NCI-H2227 (cell line): ENCODE measurements around the gene OR13C5.
"Not testable (repeated sequence)": the region's sequence is repeated elsewhere in the genome, so short reads cannot be mapped to it uniquely, and the experiment has no call there.

ENCODE experiments used
- DNase-seq: peaks from one replicate; lab custom pipeline; 2025; ENCODE audit not compliant: unreplicated experiment; lab: John Stamatoyannopoulos, UW

OR13C5 gene, protein sequence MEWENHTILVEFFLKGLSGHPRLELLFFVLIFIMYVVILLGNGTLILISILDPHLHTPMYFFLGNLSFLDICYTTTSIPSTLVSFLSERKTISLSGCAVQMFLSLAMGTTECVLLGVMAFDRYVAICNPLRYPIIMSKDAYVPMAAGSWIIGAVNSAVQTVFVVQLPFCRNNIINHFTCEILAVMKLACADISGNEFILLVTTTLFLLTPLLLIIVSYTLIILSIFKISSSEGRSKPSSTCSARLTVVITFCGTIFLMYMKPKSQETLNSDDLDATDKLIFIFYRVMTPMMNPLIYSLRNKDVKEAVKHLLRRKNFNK

GRCh38 chr9:104599313-104599712 lies at the start of gene OR13C5:
OR13C5 (minus strand) TSS chr9:104599413; CDS start chr9:104599413, 0 bp downstream.
- DNase-seq: not testable (repeated sequence)

DNA sequence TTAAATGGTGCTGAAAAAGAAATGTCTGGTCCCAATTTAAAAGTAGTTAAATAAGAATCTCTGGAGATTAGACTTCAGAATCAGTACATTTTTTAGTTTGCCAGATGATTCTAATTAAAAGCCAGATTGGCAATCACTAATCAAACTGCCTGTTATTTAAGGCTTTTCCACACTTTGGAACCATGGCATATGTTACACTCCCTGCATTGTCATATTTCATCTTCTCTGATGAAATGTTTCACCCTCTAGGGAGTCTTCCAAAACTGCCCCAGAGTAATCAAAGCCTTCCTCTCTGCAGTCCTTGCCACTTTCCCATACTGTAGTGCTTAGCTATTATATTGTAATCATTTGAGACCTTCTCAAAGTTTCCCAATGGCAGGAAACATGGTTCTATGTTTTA lies 36.2 kb upstream of the OR13C5 start:
- no peak for DNase-seq

- no peak for DNase-seq
Observed at GRCh38 chr9:104633976-104634520, 34.8 kb upstream of the OR13C5 start.

DNA sequence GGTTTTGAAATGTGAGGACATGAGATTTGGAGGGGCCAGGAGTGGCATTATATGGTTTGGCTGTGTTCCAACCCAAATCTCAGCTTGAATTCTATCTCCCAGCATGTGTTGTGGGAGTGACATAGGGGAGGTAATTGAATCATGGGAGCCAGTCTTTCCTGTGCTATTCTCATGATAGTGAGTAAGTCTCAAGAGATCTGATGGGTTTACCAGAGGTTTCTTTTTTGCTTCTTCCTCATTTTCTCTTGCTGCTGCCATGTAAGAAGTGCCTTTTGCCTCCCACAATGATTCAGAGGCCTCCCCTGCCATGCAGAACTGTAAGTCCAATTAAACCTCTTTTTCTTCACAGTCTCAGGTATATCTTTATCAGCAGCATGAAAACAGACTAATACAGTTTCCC lies 26.8 kb upstream of the OR13C5 start:
- DNase-seq: not testable (repeated sequence)

- no peak for DNase-seq
Observed at GRCh38 chr9:104618104-104618503, 18.9 kb upstream of the OR13C5 start, which contains the start of gene OR13C9. OR13C9 (minus strand) TSS chr9:104618204; CDS start chr9:104618204, 0 bp downstream.

GRCh38 chr9:104617418-104617817 lies 18.2 kb upstream of the OR13C5 start:
- DNase-seq: no peak

DNA sequence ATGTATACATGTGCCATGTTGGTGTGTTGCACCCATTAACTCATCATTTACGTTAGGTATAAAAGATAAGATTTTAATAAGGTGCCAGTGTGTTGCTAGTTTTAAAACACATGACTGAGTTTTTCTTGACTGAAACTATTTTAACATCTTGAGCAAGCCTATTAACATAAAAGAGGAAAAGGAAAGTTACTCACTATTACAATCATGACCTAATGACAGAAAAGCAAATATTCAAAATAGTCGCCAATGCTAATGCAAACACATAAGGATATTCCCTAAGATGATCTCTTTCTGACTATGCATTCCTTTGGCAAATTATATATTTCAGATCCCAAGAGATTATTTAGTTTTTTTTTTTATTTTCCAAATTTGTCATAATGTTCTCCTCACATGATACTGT lies 12.0 kb upstream of the OR13C5 start:
- no peak for DNase-seq

- DNase-seq: no peak
Observed at GRCh38 chr9:104608336-104608735, 9.1 kb upstream of the OR13C5 start.

DNA sequence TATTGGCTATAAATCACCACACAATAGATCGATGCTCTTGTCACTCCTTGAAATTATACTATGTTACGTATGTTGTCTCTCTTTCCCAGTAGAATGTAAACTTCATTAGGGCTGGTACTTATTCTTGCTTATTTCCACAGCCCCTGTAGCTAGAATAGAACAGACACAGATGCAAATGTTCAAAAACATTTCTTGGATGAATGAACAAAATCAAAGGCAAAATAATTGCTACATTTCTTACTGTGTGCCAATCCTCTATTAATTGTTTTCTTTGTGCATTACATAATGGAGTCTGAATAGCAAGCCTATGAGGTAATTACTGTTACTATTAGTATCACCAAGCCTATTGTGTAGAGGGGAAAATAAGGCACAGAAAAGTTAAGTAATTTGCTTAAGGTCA lies 6.9 kb upstream of the OR13C5 start:
- DNase-seq: no peak

DNA sequence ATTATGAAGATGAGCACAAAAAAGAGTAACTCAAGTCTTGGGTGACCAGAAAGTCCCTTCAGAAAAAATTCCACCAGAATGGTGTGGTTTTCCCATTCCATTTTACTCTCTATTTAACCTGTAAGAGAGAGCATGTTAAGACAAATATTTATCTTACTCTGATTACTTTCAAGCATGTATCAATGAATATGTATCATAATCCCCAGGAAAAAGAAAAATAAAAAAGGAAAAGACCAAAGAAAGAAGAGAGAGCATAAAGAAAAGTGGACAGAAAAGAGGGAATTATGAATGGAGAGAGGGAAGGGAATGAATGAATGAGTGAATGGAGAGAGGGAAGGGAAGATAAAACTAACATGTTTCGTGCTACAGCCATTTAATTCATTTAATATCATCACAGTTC lies 6.3 kb upstream of the OR13C5 start, which contains the start of gene OR13C2:
Gene OR13C2, minus strand, starts transcription at position 101 of the 400 bp plus-strand sequence. Its CDS starts 0 bp downstream, at position 101.
- not testable (repeated sequence) for DNase-seq

DNA sequence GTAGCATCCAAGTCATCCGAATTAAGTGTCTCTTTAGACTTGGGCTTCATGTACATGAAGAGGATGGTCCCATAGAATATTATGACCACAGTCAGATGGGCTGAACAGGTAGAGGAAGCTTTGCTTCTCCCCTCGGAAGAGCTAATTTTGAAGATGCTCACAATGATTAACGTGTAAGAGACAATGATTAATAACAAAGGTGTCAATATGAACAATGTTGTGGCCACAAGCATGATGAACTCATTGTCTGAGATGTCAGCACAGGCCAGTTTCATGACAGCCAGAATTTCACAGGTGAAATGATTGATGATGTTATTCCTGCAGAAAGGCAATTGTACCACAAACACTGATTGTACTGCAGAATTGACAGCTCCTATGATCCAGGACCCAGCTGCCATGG lies 5.6 kb upstream of the OR13C5 start:
- no peak for DNase-seq

DNA sequence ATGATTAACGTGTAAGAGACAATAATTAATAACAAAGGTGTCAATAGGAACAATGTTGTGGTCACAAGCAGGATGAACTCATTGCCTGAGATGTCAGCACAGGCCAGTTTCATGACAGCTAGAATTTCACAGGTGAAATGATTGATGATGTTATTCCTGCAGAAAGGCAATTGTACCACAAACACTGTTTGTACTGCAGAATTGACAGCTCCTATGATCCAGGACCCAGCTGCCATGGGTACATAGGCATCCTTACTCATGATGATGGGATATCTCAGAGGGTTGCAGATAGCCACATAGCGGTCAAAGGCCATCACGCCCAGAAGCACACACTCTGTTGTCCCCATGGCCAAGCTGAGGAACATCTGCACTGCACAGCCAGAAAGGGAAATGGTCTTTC lies 464 bp downstream of the OR13C5 start:
- DNase-seq: not testable (repeated sequence)

DNA sequence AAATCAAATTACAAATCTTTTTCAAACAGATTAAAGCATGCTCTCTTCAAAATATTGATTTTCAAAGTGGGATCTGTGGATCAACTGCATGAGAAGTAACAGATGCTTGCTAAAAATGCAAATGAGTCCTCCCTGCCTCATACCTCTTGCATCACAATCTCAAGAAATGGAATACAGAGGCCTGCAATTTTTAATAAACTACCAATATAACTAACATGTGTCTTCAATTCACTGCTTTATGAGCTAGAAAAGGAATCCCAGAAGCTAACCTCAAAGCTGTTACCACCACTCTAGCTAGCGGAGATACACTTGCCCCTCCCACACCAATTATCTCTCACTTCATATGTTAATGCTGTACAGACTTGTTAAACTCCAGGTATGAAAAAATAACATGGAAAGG lies 9.6 kb downstream of the OR13C5 start:
- no peak for DNase-seq

DNA sequence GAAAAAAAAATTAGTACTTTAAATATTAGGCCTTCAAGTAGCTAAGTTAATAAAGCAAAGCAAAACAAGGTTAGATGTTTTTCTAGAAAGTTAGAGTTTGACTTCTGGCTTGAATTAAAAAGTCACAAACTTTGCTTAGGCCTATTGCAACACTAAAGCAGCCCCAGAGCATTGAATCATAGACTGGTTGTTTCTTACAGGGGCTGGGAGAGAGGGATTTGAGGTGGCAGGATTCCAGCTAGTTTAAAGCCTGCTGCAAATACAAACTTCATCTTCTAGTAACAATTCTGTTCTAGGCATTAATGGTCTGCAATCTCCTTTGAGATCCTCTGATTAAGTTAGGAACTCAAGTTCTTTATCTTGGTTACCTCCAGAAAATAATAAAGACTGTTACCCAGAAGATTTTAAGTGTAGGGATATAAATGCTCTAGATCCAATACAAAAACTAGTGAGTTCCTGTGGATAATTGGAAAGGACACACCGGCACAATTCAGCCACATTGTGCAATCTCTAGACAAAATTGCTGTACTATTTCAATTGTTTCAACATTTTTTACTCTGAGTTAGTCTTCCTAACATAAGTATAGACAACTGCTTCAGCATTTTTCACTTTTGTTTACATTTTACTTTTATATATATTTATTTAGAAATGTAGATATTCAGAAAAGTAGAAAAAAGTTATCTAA lies 12.6 kb downstream of the OR13C5 start:
- DNase-seq: no peak

GRCh38 chr9:104580562-104580961 lies 18.7 kb downstream of the OR13C5 start:
- DNase-seq: no peak

GRCh38 chr9:104577263-104577662 lies 21.9 kb downstream of the OR13C5 start:
- no peak for DNase-seq

GRCh38 chr9:104575456-104575855 lies 23.8 kb downstream of the OR13C5 start:
- DNase-seq: no peak

DNA sequence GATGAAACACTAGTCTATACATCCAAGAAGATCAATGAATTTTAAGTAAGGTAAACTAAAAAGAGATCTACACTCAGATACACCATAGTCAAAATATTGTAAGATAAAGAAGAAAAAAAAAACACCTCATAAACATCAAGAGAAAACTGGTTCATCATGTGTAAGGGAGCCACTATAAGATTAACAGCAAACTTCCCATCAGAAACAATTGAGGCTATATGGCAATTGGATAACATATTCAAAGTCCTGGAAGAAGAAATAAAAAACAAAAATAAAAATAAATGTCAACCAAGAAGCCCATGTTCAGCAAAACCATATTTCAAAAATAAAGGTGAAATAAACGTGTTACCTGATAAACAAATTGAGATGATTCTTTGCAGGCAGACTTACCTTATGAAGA lies 26.6 kb downstream of the OR13C5 start:
- DNase-seq: no peak

DNA sequence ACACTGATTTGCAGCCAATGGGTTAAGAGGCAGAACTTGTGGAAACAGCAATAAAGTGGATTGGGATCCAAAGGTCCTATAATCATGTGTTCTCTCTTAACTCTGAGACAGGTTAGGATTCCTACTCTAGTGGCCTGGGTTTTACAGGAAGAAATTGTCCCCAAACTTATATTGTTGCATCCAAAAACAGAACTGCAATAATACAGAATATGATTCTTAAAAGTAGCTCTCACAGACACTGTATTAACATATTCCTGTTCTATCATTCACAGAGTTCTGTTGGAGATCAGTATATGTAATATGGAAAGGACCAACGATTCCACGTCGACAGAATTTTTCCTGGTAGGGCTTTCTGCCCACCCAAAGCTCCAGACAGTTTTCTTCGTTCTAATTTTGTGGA lies 30.3 kb downstream of the OR13C5 start, which contains the start of gene OR13C8:
Gene OR13C8, plus strand, starts transcription at position 301 of the 400 bp plus-strand sequence. Its CDS starts 0 bp downstream, at position 301.
- DNase-seq: no peak

- no peak for DNase-seq
Observed at GRCh38 chr9:104564358-104564757, 34.9 kb downstream of the OR13C5 start.

- DNase-seq: no peak
Observed at GRCh38 chr9:104556830-104557634, 42.2 kb downstream of the OR13C5 start.
